ENCODE data around the gene BCL7A. TPM values are rescaled to one million over a fixed set of nuclear protein-coding genes. Genes with fewer than 3 reads are reported as not detected.

BCL7A gene
- total RNA-seq, 4 donors from 2014 or later: 4.7 to 8.5 (median 5.6) TPM

DNA sequence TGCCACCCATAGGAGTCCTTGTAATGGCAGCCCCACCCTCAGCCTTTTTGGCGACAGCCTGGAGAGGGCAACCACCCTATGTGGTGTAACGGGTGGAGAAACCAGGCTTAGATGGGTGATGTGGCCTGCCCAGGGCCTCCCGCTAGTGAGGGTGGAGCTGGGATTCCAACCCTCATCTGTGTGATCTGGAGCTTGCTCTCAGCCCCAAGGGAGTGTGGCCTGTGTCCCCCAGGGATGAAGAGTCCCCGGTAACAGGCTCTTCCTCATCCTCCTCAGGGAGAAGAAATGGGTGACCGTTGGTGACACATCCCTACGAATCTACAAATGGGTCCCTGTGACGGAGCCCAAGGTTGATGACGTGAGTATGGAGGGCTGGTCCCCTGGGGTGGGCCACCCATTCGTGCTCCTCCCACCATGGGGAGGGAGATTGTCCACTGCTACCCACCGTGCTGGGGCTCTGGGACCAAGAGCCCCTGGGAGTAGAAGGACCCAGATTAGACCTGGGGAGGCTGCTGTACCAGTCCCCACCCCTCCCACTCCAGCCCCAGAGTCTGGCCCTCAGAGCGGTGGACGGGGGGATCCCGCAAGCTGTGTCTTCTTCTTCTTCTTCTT, 8.8 kb downstream of the BCL7A start:
- TF ChIP-seq POLR2AphosphoS5 (IDR thresholded peaks at IDR 0.05): no peak
- TF ChIP-seq POLR2A (IDR thresholded peaks at IDR 0.05): no peak
- no peak for TF ChIP-seq EP300 (IDR thresholded peaks at IDR 0.05)
- TF ChIP-seq CTCF (IDR thresholded peaks at IDR 0.05): no peak
- no peaks in the 10 kb centered on the region for H3K9me3 ChIP-seq
- H3K4me3 ChIP-seq: no peak overlapping the region
- no peak overlapping the region for H3K27ac ChIP-seq
- ATAC-seq: no peak
- peaks cover 0 to 7% of the 10 kb centered on the region in 2 donors for H3K36me3 ChIP-seq
- WGBS, 2 donors (ENCODE audit: low coverage in 1 of 2): 100% methylated on average over 5 of the region's 13 CpGs; no CpG with 5 or more reads in 1 of the 2 donors
- H3K4me1 ChIP-seq: no peaks in the 10 kb centered on the region
- no peaks in the 10 kb centered on the region for H3K27me3 ChIP-seq

- H3K36me3 ChIP-seq: peaks cover 0 to 18% of the 10 kb centered on the region in 2 donors
- no peaks in the 10 kb centered on the region for H3K4me1 ChIP-seq
- H3K9me3 ChIP-seq: no peaks in the 10 kb centered on the region
- peak; percentile 58 for ATAC-seq
- H3K27me3 ChIP-seq: no peaks in the 10 kb centered on the region
- TF ChIP-seq POLR2AphosphoS5 (IDR thresholded peaks at IDR 0.05): no peak
- peak in 3 of 4 experiments; percentile 61 to 79 (median 66) for TF ChIP-seq CTCF (IDR thresholded peaks at IDR 0.05)
- no peak overlapping the region for H3K27ac ChIP-seq
- no peak overlapping the region for H3K4me3 ChIP-seq
- 47 to 100% methylated on average over 1 to 9 of the region's 21 CpGs for WGBS, 2 donors (ENCODE audit: low coverage in 1 of 2)
Measured at GRCh38 chr12:122031342-122032216, 9.9 kb downstream of the BCL7A start.

GRCh38 chr12:122032580-122032979, 10.9 kb downstream of the BCL7A start:
- TF ChIP-seq EP300 (IDR thresholded peaks at IDR 0.05): no peak
- no peak for TF ChIP-seq POLR2A (IDR thresholded peaks at IDR 0.05)
- TF ChIP-seq POLR2AphosphoS5 (IDR thresholded peaks at IDR 0.05): no peak
- TF ChIP-seq CTCF (IDR thresholded peaks at IDR 0.05): no peak
- Histone ChIP-seq H3K27me3 (no peaks in the 10 kb centered on the region), H3K9me3 (no peaks in the 10 kb centered on the region), H3K36me3 (peaks cover 0 to 28% of the 10 kb centered on the region in 2 donors), H3K4me3 (no peak overlapping the region), H3K27ac (no peak overlapping the region), H3K4me1 (no peaks in the 10 kb centered on the region)
- ATAC-seq: no peak
- 85 to 100% methylated on average over 3 to 11 of the region's 11 CpGs for WGBS, 2 donors (ENCODE audit: low coverage in 1 of 2)

GRCh38 chr12:122035292-122035691, 13.6 kb downstream of the BCL7A start:
- 80 to 85% methylated on average over 2 to 7 of the region's 8 CpGs for WGBS, 2 donors (ENCODE audit: low coverage in 1 of 2)
- Histone ChIP-seq H3K36me3 (peaks cover 0 to 42% of the 10 kb centered on the region in 2 donors), H3K4me1 (no peaks in the 10 kb centered on the region), H3K9me3 (no peaks in the 10 kb centered on the region), H3K4me3 (no peak overlapping the region), H3K27ac (no peak overlapping the region), H3K27me3 (no peaks in the 10 kb centered on the region)
- TF ChIP-seq CTCF (IDR thresholded peaks at IDR 0.05) (no peak), EP300 (IDR thresholded peaks at IDR 0.05) (no peak), POLR2AphosphoS5 (IDR thresholded peaks at IDR 0.05) (no peak), POLR2A (IDR thresholded peaks at IDR 0.05) (no peak)
- ATAC-seq: no peak

Measured in gastroesophageal sphincter (tissue), 4 donors.